Activated T-cell treated with anti-CD3 and anti-CD28 coated beads, Interleukin-2, amount 50 U/mL, for 72 hours (primary cell): ENCODE data around the gene ZNF609. TPM values are rescaled to one million over a fixed set of nuclear protein-coding genes. Genes with fewer than 3 reads are reported as not detected.

ENCODE experiments used
- ATAC-seq, 2 donors: fragments of 150-1000 bp; cut with Tn5 transposase; replicated peaks in 1 of 2; 2 replicates each; pipeline ENCODE4 v1.10.0; 2021; ENCODE audit warnings: moderate library complexity in 2 of 2, mild to moderate bottlenecking in 1 of 2
- DNase-seq, 2 donors: peaks; one replicate each; pipeline ENCODE4 v3.0.0; 2021 to 2022; ENCODE audit warnings: mixed read lengths in 1 of 2
- H3K27ac Mint-ChIP-seq: one replicate; pipeline ENCODE4 v1.8.0; 2022; ENCODE audit warnings: mild to moderate bottlenecking, moderate library complexity, mixed read lengths
- H3K27me3 Mint-ChIP-seq: one replicate; pipeline ENCODE4 v1.8.0; 2022; ENCODE audit warnings: low read depth, mixed read lengths
- H3K36me3 Mint-ChIP-seq, 2 donors: one replicate each; pipeline ENCODE4 v1.8.0; 2022; ENCODE audit warnings: mixed read lengths in 2 of 2, mild to moderate bottlenecking in 1 of 2; ENCODE audit not compliant: insufficient read depth in 2 of 2
- H3K4me1 Mint-ChIP-seq: one replicate; pipeline ENCODE4 v1.8.0; 2022; ENCODE audit warnings: low read depth, mixed read lengths
- H3K4me3 Mint-ChIP-seq, 2 donors: one replicate each; pipeline ENCODE4 v1.8.0; 2022; ENCODE audit warnings: mild to moderate bottlenecking in 2 of 2, mixed read lengths in 2 of 2, moderate library complexity in 2 of 2
- H3K9me3 Mint-ChIP-seq, 2 donors: one replicate each; pipeline ENCODE4 v1.8.0; 2022; ENCODE audit warnings: mixed read lengths in 2 of 2
- total RNA-seq, 2 donors: library from RNA; stranded (reverse); gene quantifications; one replicate each; pipeline ENCODE4 v1.2.3, GENCODE V29; 2022

ZNF609 gene
- 10 to 100 TPM; 43.9 to 52.6 TPM for total RNA-seq

- Mint-ChIP-seq H3K9me3 (no peaks in the 10 kb centered on the region), H3K4me3 (peak within 1 kb of the TSS; percentile 90 to 92), H3K4me1 (peaks cover 83% of the 10 kb centered on the region), H3K36me3 (peaks cover 0 to 4% of the 10 kb centered on the region in 2 donors), H3K27me3 (no peaks in the 10 kb centered on the region), H3K27ac (peak within 1 kb of the TSS; percentile 90)
- DNase-seq (peak; percentile 91 to 96), ATAC-seq (peak; percentile 63 to 73)
These were observed at the start of gene ZNF609 for GRCh38 chr15:64460206-64460723. ZNF609 (plus strand) TSS chr15:64460578; CDS start chr15:64499420, 38,842 bp downstream.

GRCh38 chr15:64412216-64412615 lies 48.2 kb upstream of the ZNF609 start:
- Mint-ChIP-seq H3K27ac (peak overlapping the region; percentile 36), H3K9me3 (no peaks in the 10 kb centered on the region), H3K27me3 (no peaks in the 10 kb centered on the region), H3K4me3 (no peak overlapping the region), H3K4me1 (no peaks in the 10 kb centered on the region), H3K36me3 (peaks cover 6 to 29% of the 10 kb centered on the region in 2 donors)
- ATAC-seq (no peak), DNase-seq (no peak)

- no peak overlapping the region for H3K4me3 Mint-ChIP-seq
- no peak for ATAC-seq
- DNase-seq = no peak
- no peaks in the 10 kb centered on the region for H3K9me3 Mint-ChIP-seq
- peaks cover 4 to 5% of the 10 kb centered on the region in 2 donors for H3K36me3 Mint-ChIP-seq
- no peaks in the 10 kb centered on the region for H3K27me3 Mint-ChIP-seq
- peaks cover 17% of the 10 kb centered on the region for H3K4me1 Mint-ChIP-seq
- H3K27ac Mint-ChIP-seq = peak overlapping the region; percentile 57
These were observed 37.7 kb upstream of the ZNF609 start for GRCh38 chr15:64422697-64423096.

GRCh38 chr15:64423970-64424369 lies 36.4 kb upstream of the ZNF609 start:
- ATAC-seq (no peak), DNase-seq (no peak)
- Mint-ChIP-seq H3K27ac (no peak overlapping the region), H3K27me3 (no peaks in the 10 kb centered on the region), H3K4me3 (no peak overlapping the region), H3K4me1 (peaks cover 20% of the 10 kb centered on the region), H3K9me3 (no peaks in the 10 kb centered on the region), H3K36me3 (peaks cover 2 to 4% of the 10 kb centered on the region in 2 donors)

- no peak overlapping the region for H3K4me3 Mint-ChIP-seq
- ATAC-seq = no peak
- H3K36me3 Mint-ChIP-seq = peaks cover 2 to 4% of the 10 kb centered on the region in 2 donors
- peaks cover 30% of the 10 kb centered on the region for H3K4me1 Mint-ChIP-seq
- no peaks in the 10 kb centered on the region for H3K9me3 Mint-ChIP-seq
- no peak for DNase-seq
- no peak overlapping the region for H3K27ac Mint-ChIP-seq
- no peaks in the 10 kb centered on the region for H3K27me3 Mint-ChIP-seq
These were observed 35.2 kb upstream of the ZNF609 start for GRCh38 chr15:64425221-64425620.

GRCh38 chr15:64426845-64427465 lies 33.4 kb upstream of the ZNF609 start:
- Mint-ChIP-seq H3K9me3 (no peaks in the 10 kb centered on the region), H3K27me3 (no peaks in the 10 kb centered on the region), H3K36me3 (peaks cover 2 to 4% of the 10 kb centered on the region in 2 donors), H3K4me1 (peaks cover 36% of the 10 kb centered on the region), H3K4me3 (no peak overlapping the region), H3K27ac (peak overlapping the region; percentile 41)
- DNase-seq = no peak
- ATAC-seq = no peak

GRCh38 chr15:64429448-64429847 lies 30.9 kb upstream of the ZNF609 start:
- ATAC-seq = peak; percentile 57 to 76
- H3K27ac Mint-ChIP-seq = peak overlapping the region; percentile 99
- peaks cover 0 to 2% of the 10 kb centered on the region in 2 donors for H3K36me3 Mint-ChIP-seq
- H3K27me3 Mint-ChIP-seq = no peaks in the 10 kb centered on the region
- no peaks in the 10 kb centered on the region for H3K9me3 Mint-ChIP-seq
- peaks cover 36% of the 10 kb centered on the region for H3K4me1 Mint-ChIP-seq
- peak in 1 of 2 donors; percentile 10 for DNase-seq
- H3K4me3 Mint-ChIP-seq = peak overlapping the region; percentile 38 to 86

- Mint-ChIP-seq H3K27me3 (no peaks in the 10 kb centered on the region), H3K4me1 (peaks cover 36% of the 10 kb centered on the region), H3K4me3 (peak overlapping the region; percentile 38 to 86), H3K36me3 (peaks cover 0 to 2% of the 10 kb centered on the region in 2 donors), H3K9me3 (no peaks in the 10 kb centered on the region), H3K27ac (peak overlapping the region; percentile 99)
- ATAC-seq = peak; percentile 71 to 79
- peak; percentile 18 to 32 for DNase-seq
These were observed 30.2 kb upstream of the ZNF609 start for GRCh38 chr15:64430000-64430735.

GRCh38 chr15:64437982-64438381 lies 22.4 kb upstream of the ZNF609 start:
- Mint-ChIP-seq H3K9me3 (peaks cover 0 to 2% of the 10 kb centered on the region in 2 donors), H3K36me3 (peaks cover 1 to 4% of the 10 kb centered on the region in 2 donors), H3K4me1 (peaks cover 36% of the 10 kb centered on the region), H3K27me3 (no peaks in the 10 kb centered on the region), H3K27ac (no peak overlapping the region), H3K4me3 (no peak overlapping the region)
- no peak for ATAC-seq
- DNase-seq = no peak

GRCh38 chr15:64438653-64439447 lies 21.5 kb upstream of the ZNF609 start:
- Mint-ChIP-seq H3K36me3 (peaks cover 1 to 4% of the 10 kb centered on the region in 2 donors), H3K4me3 (no peak overlapping the region), H3K27ac (peak overlapping the region; percentile 6), H3K4me1 (peaks cover 44% of the 10 kb centered on the region), H3K9me3 (peaks cover 0 to 2% of the 10 kb centered on the region in 2 donors), H3K27me3 (no peaks in the 10 kb centered on the region)
- ATAC-seq = no peak
- no peak for DNase-seq

GRCh38 chr15:64441852-64442251 lies 18.5 kb upstream of the ZNF609 start:
- ATAC-seq (no peak), DNase-seq (no peak)
- no peaks in the 10 kb centered on the region for H3K27me3 Mint-ChIP-seq
- peaks cover 0 to 2% of the 10 kb centered on the region in 2 donors for H3K9me3 Mint-ChIP-seq
- peaks cover 1 to 4% of the 10 kb centered on the region in 2 donors for H3K36me3 Mint-ChIP-seq
- no peak overlapping the region for H3K4me3 Mint-ChIP-seq
- H3K27ac Mint-ChIP-seq = no peak overlapping the region
- H3K4me1 Mint-ChIP-seq = peaks cover 60% of the 10 kb centered on the region

GRCh38 chr15:64443016-64443415 lies 17.4 kb upstream of the ZNF609 start:
- H3K27me3 Mint-ChIP-seq = no peaks in the 10 kb centered on the region
- H3K4me1 Mint-ChIP-seq = peaks cover 59% of the 10 kb centered on the region
- ATAC-seq = no peak
- H3K36me3 Mint-ChIP-seq = peaks cover 2 to 9% of the 10 kb centered on the region in 2 donors
- peak overlapping the region; percentile 22 to 89 for H3K4me3 Mint-ChIP-seq
- H3K9me3 Mint-ChIP-seq = peaks cover 0 to 2% of the 10 kb centered on the region in 2 donors
- H3K27ac Mint-ChIP-seq = peak overlapping the region; percentile 90
- DNase-seq = no peak
